Midbrain (tissue), 1 donor: Measurements from ENCODE around the gene FRMD1.

Source experiments
- DNase-seq: peaks from one replicate; lab custom pipeline; 2025; lab: John Stamatoyannopoulos, UW

FRMD1 gene

GRCh38 chr6:168111911-168112310, 32.9 kb upstream of the FRMD1 start:
- DNase-seq, result no peak

DNA sequence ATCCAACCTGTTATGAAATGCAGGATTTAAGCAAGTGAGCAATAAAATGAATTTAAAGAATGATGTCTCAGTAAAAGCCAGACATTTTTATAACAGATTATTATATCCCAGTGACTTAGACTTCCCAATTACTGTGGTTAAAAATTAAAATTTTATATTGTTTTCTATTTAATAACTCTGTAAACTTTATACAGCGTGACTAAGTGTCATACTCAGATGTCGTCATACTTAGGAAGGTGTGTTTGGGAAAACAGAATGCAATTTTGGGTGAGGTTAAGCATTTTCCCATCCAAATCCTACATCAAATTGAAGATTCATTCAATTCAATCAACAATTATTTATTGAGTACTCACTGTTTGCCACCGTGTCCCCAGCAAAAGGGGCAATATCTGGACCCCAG, 31.4 kb upstream of the FRMD1 start:
- DNase-seq, result no peak

DNA sequence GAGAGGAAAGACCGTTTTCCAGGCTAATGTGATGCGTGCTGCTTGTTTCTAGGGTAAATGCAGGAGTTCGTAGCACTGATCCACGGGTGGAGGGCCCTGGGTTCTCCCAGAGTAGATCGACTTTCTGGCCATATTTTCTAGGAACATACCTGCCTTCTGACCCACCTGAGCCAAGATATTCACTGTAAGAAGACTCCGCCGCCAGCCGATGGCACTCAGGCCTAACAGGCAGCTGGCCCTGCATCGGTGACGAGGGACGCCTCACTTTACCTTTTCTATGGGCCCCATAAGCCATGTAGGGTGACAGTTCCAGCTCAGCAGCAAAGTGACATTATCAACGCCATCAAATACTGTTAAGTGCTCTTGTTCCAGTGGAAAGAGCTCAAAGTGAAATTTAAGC, 30.2 kb upstream of the FRMD1 start:
- no peak for DNase-seq

DNA sequence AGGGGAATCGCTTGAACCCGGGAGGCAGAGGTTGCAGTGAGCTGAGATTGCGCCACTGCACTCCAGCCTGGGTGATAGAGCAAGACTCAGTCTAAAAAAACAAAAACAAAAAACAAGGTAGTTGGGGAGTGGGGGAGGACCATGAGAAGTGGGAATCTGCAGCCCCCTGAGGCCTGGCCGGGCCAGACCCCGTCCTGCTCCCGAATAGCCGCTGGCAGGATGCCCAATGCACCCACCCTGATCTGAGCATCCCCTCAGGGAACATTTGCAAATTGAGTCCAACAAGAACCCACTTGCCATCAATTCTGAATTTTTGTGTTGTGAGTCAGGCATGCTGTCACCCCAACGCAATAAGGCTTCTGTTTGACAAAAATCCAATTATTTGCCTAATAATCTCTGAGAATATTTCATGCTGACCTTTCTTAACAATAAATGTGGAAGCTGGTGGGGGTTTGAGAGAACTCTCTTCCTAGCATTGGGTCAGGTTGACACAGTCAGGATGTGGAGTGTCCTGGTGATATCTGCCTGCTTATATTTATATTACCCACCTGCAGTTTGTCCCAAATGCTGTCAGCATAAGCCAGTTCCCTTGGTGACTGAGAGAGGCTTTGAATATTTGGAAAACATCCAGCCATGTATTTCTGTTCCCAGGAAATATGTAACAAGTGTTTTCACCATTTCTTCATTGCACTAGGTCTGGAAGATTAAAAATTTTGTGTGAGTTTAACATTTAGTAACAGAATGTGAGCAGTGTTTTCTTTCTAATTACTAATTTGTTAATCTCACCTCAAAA, 28.4 kb upstream of the FRMD1 start:
- DNase-seq, result no peak

- DNase-seq, result no peak
Observed at GRCh38 chr6:168106633-168107005, 27.6 kb upstream of the FRMD1 start.

GRCh38 chr6:168105813-168106632, 27.0 kb upstream of the FRMD1 start:
- no peak for DNase-seq

DNA sequence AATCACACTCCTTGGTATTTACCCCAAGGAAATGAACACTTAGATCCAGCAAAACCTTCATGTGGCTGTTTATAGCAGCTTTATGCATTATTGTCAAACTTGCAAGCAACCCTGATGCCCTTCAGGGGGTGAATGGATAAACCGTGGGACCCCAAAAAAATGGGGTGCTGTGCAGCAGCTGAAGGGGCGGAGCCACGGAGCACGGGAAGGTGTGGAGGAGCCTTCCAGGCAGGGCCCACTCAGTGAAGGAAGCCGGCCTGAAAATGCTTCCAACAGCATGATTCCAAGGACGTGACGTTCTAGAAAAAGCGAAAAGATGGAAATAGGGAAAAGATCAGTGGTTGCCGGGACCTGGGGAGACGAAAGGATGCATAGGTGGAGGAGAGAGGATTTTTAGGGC, 25.6 kb upstream of the FRMD1 start:
- no peak for DNase-seq

GRCh38 chr6:168103050-168103830, 24.2 kb upstream of the FRMD1 start:
- no peak for DNase-seq

- DNase-seq, result no peak
Observed at GRCh38 chr6:168102315-168102985, 23.4 kb upstream of the FRMD1 start.

DNA sequence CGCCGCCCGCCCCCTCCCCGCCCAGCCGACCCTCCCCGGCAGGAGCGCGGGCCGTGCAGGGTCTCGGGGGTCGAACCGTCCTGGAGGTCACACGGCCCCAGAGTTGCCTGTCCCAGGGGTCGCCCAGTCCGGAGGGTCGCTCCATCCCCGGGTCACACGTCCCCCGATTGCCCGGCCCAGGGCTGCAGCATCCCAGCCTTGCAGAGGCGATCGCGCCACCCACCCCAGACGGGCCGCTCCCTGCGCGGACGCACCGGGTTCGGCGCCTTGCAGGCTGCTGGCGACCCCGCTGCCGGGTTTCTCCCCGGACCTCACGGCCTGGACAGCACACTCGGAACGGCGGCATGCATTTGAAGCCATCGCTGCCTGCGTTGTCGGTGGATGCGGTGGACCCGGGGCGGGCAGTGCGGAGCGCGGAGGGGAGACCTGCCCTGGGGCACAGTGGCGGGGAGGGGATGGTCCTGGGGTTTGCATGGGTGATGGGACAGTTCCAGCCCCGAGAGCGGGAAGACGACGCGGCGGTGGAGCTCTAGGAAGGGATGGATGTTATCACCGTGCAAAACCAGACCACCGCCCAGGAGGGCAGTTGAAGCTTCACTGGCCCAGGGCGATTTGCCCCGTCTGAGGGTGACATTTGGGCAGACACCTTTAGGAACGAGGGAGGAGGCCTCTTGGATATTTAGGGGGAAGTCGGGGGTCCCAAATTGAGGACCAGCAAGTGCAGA, 22.7 kb upstream of the FRMD1 start:
- no peak for DNase-seq

GRCh38 chr6:168100803-168101589, 22.0 kb upstream of the FRMD1 start:
- DNase-seq, result no peak

DNA sequence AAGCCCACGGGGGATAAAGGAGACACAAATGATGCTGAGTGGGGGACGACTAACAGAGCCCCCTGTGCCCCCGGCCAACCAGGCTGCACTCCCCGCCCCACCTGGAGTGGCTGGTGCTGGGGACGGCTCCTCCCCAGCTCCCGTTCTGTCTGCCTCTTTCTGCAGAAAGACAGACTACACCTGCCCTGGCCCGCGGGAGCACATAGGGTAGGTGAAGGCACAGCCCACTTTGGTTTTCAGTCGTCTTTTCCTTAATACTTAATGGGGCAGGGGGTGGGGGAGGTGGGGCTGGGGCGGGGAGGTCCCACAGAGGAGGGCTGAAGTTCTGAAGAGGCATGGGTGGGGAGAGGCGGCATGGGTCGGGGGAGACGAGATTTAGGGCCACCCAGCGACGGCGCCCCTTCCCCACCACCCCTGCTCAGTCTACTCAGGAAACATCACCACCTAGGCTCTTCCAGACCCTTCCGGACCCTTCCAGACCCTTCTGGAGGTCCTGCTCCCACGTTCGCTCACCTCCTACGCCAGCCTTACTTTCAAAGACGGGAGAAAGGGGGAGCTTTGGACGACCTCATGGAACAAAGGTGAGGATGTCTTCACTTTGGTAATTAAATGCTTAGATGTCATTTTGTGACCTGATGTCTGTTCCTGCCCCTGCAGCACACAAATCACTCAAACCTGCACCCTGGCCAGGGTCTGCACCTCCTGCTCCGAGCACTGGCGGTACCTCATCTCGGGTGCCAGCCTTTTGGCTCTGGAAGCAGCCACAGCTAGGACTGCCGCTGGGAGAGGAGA, 21.2 kb upstream of the FRMD1 start:
- DNase-seq, result no peak

DNA sequence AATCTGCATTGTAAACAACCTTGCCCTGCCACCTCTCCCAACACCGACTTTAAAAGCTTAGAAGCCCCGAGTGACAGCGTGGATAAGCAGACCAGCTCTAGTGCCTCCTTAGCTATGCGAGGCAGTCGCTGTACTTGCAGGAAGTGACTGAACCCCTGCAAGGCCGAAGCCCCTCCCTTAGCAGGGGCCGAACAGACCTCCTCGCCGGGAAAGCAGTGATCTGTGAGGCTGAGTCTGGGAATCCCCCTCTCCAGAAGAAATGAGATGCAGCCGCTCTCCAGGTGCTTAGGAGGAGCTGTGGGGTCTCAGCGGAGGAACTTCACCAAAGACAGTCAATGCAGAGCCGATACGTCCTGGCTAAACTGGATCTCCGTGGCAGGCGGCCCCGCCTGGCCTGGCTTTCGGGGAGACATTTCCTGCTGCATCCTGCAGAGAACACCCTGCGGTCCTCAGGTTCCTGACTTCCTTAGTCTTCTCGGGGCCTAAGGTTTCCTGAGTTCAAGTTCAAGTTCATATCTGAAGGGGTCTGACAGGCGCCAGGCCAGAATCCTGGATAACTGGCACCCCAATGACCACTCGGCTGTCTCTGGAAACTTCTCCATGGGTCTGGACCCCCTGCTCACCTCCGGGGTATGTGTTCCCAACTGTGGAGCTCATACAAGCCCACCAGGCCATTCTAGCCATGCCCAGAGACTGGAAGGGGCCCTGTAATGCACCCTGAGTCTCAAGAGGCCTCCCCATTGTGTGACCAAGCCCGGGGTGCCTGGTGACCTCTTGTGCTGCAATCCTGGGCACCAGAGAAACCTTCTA, 20.4 kb upstream of the FRMD1 start:
- no peak for DNase-seq

- no peak for DNase-seq
Observed at GRCh38 chr6:168098431-168098861, 19.4 kb upstream of the FRMD1 start.

GRCh38 chr6:168097621-168098430, 18.8 kb upstream of the FRMD1 start:
- DNase-seq, result no peak

DNA sequence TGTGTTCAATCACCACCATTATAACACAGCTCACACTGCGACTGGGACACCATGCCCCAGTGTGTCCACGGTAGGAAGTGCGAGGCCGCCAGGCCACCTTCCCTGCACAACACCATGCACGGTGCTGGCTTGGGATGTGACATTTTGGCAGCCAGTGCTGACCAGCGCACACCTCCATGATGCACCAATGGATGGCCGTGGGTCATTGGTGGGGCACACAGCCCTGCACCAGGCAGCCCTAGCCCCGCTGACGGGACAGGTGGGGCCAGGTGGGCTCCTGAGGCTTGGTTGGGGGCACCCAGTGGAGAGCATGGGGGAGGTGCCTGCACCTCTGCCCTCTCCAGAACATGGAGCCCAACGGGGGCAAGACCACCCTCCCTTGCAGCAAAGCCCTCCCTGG, 18.2 kb upstream of the FRMD1 start:
- DNase-seq, result no peak

DNA sequence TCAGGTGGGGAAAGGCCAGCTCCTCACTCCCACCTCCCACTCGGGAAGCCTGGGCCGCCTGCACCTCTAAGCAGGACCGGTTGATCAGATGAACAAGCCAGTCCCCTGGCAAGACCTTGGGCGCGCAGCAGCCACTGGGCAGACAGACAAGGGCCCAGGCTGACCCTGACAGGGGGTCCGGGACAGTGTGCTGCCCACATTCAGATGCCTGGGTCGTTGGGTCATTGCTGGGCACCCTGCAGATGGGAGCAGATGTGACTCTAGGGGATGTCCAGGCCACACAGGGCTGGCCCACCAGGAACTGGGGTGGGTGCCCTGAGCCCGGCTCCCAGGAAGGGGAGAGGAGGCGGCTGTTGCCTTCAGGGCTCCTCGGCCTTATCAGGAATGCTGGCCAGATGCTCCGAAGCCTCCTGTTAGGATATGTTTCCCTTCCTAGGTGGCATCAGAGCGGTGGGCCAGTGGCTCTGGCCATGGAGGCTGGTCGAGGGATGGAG, 17.3 kb upstream of the FRMD1 start:
- DNase-seq, result no peak
